H9 (cell line): ENCODE results near the gene OTUB1. TPM values are rescaled to one million over a fixed set of nuclear protein-coding genes. Genes with fewer than 3 reads are reported as not detected.

Experiments used
- DNase-seq: peaks from one replicate; pipeline ENCODE4 v3.0.0-alpha.2; 2017
- H2AFZ ChIP-seq: one replicate; pipeline ENCODE4 v1.6.1; 2013; ENCODE audit warnings: mild to moderate bottlenecking, low read length, control low read depth, moderate library complexity
- H2AK5ac ChIP-seq: 2 replicates; pipeline ENCODE4 v1.6.1; 2013; ENCODE audit warnings: low read length, control low read depth, mixed read lengths; ENCODE audit not compliant: insufficient read length
- H2BK120ac ChIP-seq: one replicate; pipeline ENCODE4 v1.6.1; 2013; ENCODE audit warnings: low read depth, mild to moderate bottlenecking, low read length, control low read depth, inconsistent platforms; ENCODE audit not compliant: poor library complexity, severe bottlenecking
- H2BK12ac ChIP-seq: 2 replicates; pipeline ENCODE4 v1.6.1; 2013; ENCODE audit warnings: low read length, control low read depth, mixed read lengths, low read depth; ENCODE audit not compliant: insufficient read length
- H2BK15ac ChIP-seq: 2 replicates; pipeline ENCODE4 v1.6.1; 2013; ENCODE audit warnings: low read depth, low read length, control low read depth
- H2BK20ac ChIP-seq: one replicate; pipeline ENCODE4 v1.6.1; 2013; ENCODE audit warnings: low read depth, mild to moderate bottlenecking, low read length, control low read depth, inconsistent platforms; ENCODE audit not compliant: poor library complexity, severe bottlenecking
- H2BK5ac ChIP-seq: 2 replicates; pipeline ENCODE4 v1.6.1; 2013; ENCODE audit warnings: low read length, control low read depth, mixed read lengths; ENCODE audit not compliant: insufficient read length
- H3K14ac ChIP-seq: 2 replicates; pipeline ENCODE4 v1.6.1; 2013; ENCODE audit warnings: low read length, control low read depth; ENCODE audit not compliant: insufficient read depth
- H3K18ac ChIP-seq: 2 replicates; pipeline ENCODE4 v1.6.1; 2013; ENCODE audit warnings: low read depth, mild to moderate bottlenecking, mixed read lengths, low read length, control low read depth; ENCODE audit not compliant: insufficient read length
- H3K23ac ChIP-seq: 2 replicates; pipeline ENCODE4 v1.6.1; 2013; ENCODE audit warnings: low read length, control low read depth, mixed read lengths, low read depth; ENCODE audit not compliant: insufficient read length
- H3K23me2 ChIP-seq: 2 replicates; pipeline ENCODE4 v1.6.1; 2013; ENCODE audit warnings: low read depth, mild to moderate bottlenecking, mixed read lengths, low read length, control low read depth; ENCODE audit not compliant: insufficient read length, poor library complexity, severe bottlenecking
- H3K27ac ChIP-seq: 2 replicates; pipeline ENCODE4 v1.5.1; 2013; ENCODE audit warnings: low read length, control low read depth, mixed read lengths, low read depth; ENCODE audit not compliant: insufficient read length
- H3K27me3 ChIP-seq: 2 replicates; pipeline ENCODE4 v1.6.1; 2013; ENCODE audit warnings: low read length, control low read depth, inconsistent platforms; ENCODE audit not compliant: insufficient read depth
- H3K4ac ChIP-seq: 2 replicates; pipeline ENCODE4 v1.6.1; 2013; ENCODE audit warnings: low read depth, mild to moderate bottlenecking, control low read depth, inconsistent platforms, low read length, moderate library complexity
- H3K4me1 ChIP-seq: 2 replicates; pipeline ENCODE4 v1.6.1; 2013; ENCODE audit warnings: low read length, control low read depth, inconsistent platforms; ENCODE audit not compliant: insufficient read depth
- H3K4me2 ChIP-seq: 2 replicates; pipeline ENCODE4 v1.6.1; 2013; ENCODE audit warnings: low read length, control low read depth, mixed read lengths; ENCODE audit not compliant: insufficient read length, insufficient read depth
- H3K56ac ChIP-seq: 2 replicates; pipeline ENCODE4 v1.6.1; 2013; ENCODE audit warnings: low read depth, mild to moderate bottlenecking, mixed read lengths, low read length, control low read depth; ENCODE audit not compliant: insufficient read length
- H3K79me1 ChIP-seq: 2 replicates; pipeline ENCODE4 v1.6.1; 2013; ENCODE audit warnings: low read depth, mild to moderate bottlenecking, moderate library complexity, low read length, control low read depth, inconsistent platforms; ENCODE audit not compliant: insufficient read depth, poor library complexity, severe bottlenecking
- H3K79me2 ChIP-seq: 2 replicates; pipeline ENCODE4 v1.6.1; 2013; ENCODE audit warnings: low read length, control low read depth, inconsistent platforms; ENCODE audit not compliant: insufficient read depth
- H3K9ac ChIP-seq: 2 replicates; pipeline ENCODE4 v1.6.1; 2013; ENCODE audit warnings: low read length, control low read depth, mixed read lengths; ENCODE audit not compliant: insufficient read length; ENCODE audit errors: extremely low read depth
- H3K9me3 ChIP-seq: one replicate; pipeline ENCODE4 v1.6.1; 2013; ENCODE audit warnings: low read depth, low read length, inconsistent platforms; ENCODE audit not compliant: control insufficient read depth
- H3T11ph ChIP-seq: one replicate; pipeline ENCODE4 v1.6.1; 2013; ENCODE audit warnings: mild to moderate bottlenecking, low read length, control low read depth, inconsistent platforms
- H4K20me1 ChIP-seq: one replicate; pipeline ENCODE4 v1.6.1; 2013; ENCODE audit not compliant: control insufficient read depth, insufficient read length, insufficient read depth
- H4K5ac ChIP-seq: 2 replicates; pipeline ENCODE4 v1.6.1; 2013; ENCODE audit warnings: low read depth, mild to moderate bottlenecking, mixed read lengths, low read length, control low read depth; ENCODE audit not compliant: insufficient read length
- H4K8ac ChIP-seq: replicated peaks from 2 replicates; pipeline ENCODE4 v1.6.1; 2013; ENCODE audit warnings: low read length, control low read depth, mixed read lengths, low read depth; ENCODE audit not compliant: insufficient read length
- H4K91ac ChIP-seq: 2 replicates; pipeline ENCODE4 v1.6.1; 2013; ENCODE audit warnings: low read depth, mild to moderate bottlenecking, moderate library complexity, mixed read lengths, low read length, control low read depth; ENCODE audit not compliant: insufficient read length
- H3K27ac Mint-ChIP-seq, 3 experiments: 2 replicates in 2 of 3; 3 replicates in 1 of 3; pipeline ENCODE4 v1.8.0; 2020 to 2021; ENCODE audit warnings: mixed read lengths in 3 of 3, mild to moderate bottlenecking in 1 of 3, moderate library complexity in 1 of 3
- H3K27me3 Mint-ChIP-seq: 2 replicates; pipeline ENCODE4 v1.8.0; 2021; ENCODE audit warnings: low read depth, mild to moderate bottlenecking, moderate library complexity, mixed read lengths
- H3K36me3 Mint-ChIP-seq, 3 experiments: 2 replicates in 2 of 3; 3 replicates in 1 of 3; pipeline ENCODE4 v1.8.0; 2020 to 2021; ENCODE audit warnings: low read depth in 3 of 3, mixed read lengths in 3 of 3; ENCODE audit not compliant: insufficient read depth in 1 of 3
- H3K4me1 Mint-ChIP-seq, 2 experiments: 2 replicates each; pipeline ENCODE4 v1.8.0; 2020; ENCODE audit warnings: mixed read lengths in 2 of 2
- H3K4me3 Mint-ChIP-seq, 2 experiments: 2 replicates in 1 of 2; 3 replicates in 1 of 2; pipeline ENCODE4 v1.8.0; 2020 to 2021; ENCODE audit warnings: mild to moderate bottlenecking in 2 of 2, mixed read lengths in 2 of 2, moderate library complexity in 1 of 2
- H3K9me3 Mint-ChIP-seq, 2 experiments: 2 replicates in 1 of 2; 3 replicates in 1 of 2; pipeline ENCODE4 v1.8.0; 2020; ENCODE audit warnings: mild to moderate bottlenecking in 2 of 2, mixed read lengths in 2 of 2, moderate library complexity in 1 of 2
- WGBS: extraction: QIAGEN DNeasy Blood & Tissue Kit; methylation state at CpG from one replicate; pipeline ENCODE4 v1.1.7; 2013; ENCODE audit warnings: missing lambda C conversion rate, low lambda C conversion rate, mixed read lengths; ENCODE audit not compliant: insufficient read length; ENCODE audit errors: extremely low coverage; 5-methylcytosine and 5-hydroxymethylcytosine counted together
- total RNA-seq: library from RNA; stranded (reverse); gene quantifications from 2 replicates; pipeline ENCODE4 v1.2.1, GENCODE V29; 2021
- TF ChIP-seq, protein P1 (sequence below): fragments of 200-600 bp; sonication (generic); conservative IDR thresholded peaks from 3 replicates; pipeline ENCODE4 v1.8.0; 2021; ENCODE audit warnings: antibody characterized with exemption, mild to moderate bottlenecking

The OTUB1 gene
- total RNA-seq, 1 experiment from 2014 or later: 114 TPM

DNA sequence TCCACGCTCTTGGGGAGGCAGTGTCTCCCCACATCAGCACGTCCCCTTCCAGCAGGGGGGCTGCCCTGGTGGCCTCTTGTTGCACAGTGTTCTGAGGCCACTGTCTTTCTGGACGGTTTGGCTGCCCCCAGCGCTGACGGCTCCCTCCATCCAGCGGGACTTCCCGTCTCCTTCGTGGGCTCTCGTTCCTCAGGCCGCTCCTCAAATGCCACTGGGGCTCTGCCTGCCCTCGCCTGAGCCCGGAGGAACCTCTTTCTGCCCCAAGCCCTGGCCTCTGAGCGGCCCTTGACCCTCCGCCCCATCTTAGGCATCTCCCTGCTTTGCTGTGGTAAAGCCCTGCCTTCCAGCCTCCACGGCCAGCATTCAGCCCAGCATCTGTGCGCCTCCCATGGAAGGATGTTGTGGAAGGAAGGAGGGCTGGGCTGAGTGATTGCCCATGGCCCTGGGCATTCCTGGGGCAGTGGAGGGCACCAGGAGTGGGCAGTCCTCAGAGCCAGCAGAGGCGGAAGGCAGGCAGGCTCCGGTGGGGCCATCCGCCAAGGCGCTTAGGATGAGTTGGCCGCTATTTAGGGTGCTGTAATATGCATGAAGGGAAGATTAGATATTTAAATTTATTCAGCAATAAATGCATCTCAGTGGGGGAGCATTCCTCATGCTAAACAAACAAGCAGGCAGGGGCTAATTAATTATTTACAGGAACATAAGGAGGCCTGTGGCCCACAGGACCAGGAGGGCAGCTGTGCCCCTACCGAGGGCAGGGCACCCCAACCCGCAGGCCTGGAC is 17.8 kb downstream of the OTUB1 start:
- Histone ChIP-seq H3K27ac (no peak overlapping the region), H2BK20ac (no peak overlapping the region), H3K4me1 (no peaks in the 10 kb centered on the region), H3K9ac (no peak overlapping the region), H3K9me3 (no peaks in the 10 kb centered on the region), H3K23ac (no peak overlapping the region), H3K79me2 (no peaks in the 10 kb centered on the region), H3K79me1 (no peaks in the 10 kb centered on the region), H3K23me2 (peaks cover 20% of the 10 kb centered on the region), H4K91ac (no peak overlapping the region), H3K18ac (no peak overlapping the region), H4K8ac (no peak overlapping the region), H4K20me1 (no peaks in the 10 kb centered on the region), H2BK15ac (no peak overlapping the region), H3T11ph (no peak overlapping the region), H4K5ac (no peak overlapping the region), H2BK120ac (no peak overlapping the region), H2BK5ac (no peak overlapping the region), H2AK5ac (no peak overlapping the region), H3K4ac (no peak overlapping the region), H2AFZ (no peak overlapping the region), H2BK12ac (no peak overlapping the region), H3K56ac (no peak overlapping the region), H3K14ac (no peak overlapping the region; the same call in 1 of the 2 replicates), H3K4me2 (no peak overlapping the region), H3K27me3 (peaks cover 24% of the 10 kb centered on the region; the same call in 1 of the 2 replicates)
- DNase-seq: no peak
- Mint-ChIP-seq H3K4me3 (no peak overlapping the region; a peak in 1 of 5 replicates), H3K4me1 (peaks cover 14 to 24% of the 10 kb centered on the region in 2 experiments), H3K27ac (peak overlapping the region in 1 of 3 experiments; percentile 47; a peak in 1 of 7 replicates), H3K27me3 (peaks cover 78% of the 10 kb centered on the region), H3K36me3 (no peaks in the 10 kb centered on the region; a peak in 1 of 7 replicates), H3K9me3 (no peaks in the 10 kb centered on the region)
- WGBS: no CpG with 5 or more reads among the region's 23 CpGs
- TF ChIP-seq, protein P1, sequence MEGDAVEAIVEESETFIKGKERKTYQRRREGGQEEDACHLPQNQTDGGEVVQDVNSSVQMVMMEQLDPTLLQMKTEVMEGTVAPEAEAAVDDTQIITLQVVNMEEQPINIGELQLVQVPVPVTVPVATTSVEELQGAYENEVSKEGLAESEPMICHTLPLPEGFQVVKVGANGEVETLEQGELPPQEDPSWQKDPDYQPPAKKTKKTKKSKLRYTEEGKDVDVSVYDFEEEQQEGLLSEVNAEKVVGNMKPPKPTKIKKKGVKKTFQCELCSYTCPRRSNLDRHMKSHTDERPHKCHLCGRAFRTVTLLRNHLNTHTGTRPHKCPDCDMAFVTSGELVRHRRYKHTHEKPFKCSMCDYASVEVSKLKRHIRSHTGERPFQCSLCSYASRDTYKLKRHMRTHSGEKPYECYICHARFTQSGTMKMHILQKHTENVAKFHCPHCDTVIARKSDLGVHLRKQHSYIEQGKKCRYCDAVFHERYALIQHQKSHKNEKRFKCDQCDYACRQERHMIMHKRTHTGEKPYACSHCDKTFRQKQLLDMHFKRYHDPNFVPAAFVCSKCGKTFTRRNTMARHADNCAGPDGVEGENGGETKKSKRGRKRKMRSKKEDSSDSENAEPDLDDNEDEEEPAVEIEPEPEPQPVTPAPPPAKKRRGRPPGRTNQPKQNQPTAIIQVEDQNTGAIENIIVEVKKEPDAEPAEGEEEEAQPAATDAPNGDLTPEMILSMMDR: no peak
